C4-2B (cell line): ENCODE data around the gene SOBP.

Experiments
- H3K27ac ChIP-seq: fragments of 450-650 bp; 2 replicates; pipeline ENCODE4 v1.5.1; 2017
- CTCF ChIP-seq: fragments of 450-650 bp; conservative IDR thresholded peaks from 2 replicates; pipeline ENCODE4 v1.5.1; 2017; ENCODE audit warnings: mild to moderate bottlenecking
- ZFX ChIP-seq: fragments of 450-650 bp; IDR thresholded peaks from 2 replicates; pipeline ENCODE4 v1.6.1; 2017

SOBP gene

GRCh38 chr6:107613651-107614379 lies 123.9 kb downstream of the SOBP start:
- no peak for TF ChIP-seq CTCF
- TF ChIP-seq ZFX: no peak
- no peak overlapping the region for H3K27ac ChIP-seq

GRCh38 chr6:107614828-107615227 lies 124.9 kb downstream of the SOBP start:
- no peak for TF ChIP-seq CTCF
- no peak for TF ChIP-seq ZFX

GRCh38 chr6:107616775-107617174 lies 126.9 kb downstream of the SOBP start:
- no peak for TF ChIP-seq CTCF
- TF ChIP-seq ZFX: no peak
- H3K27ac ChIP-seq: no peak overlapping the region

More at GRCh38 chr6:107614828-107615227, 124.9 kb downstream of the SOBP start:
- H3K27ac ChIP-seq: no peak overlapping the region

- TF ChIP-seq CTCF: no peak
- no peak for TF ChIP-seq ZFX
- H3K27ac ChIP-seq: no peak overlapping the region
Observed at GRCh38 chr6:107617341-107617932, 127.5 kb downstream of the SOBP start.

GRCh38 chr6:107618672-107619071 lies 128.8 kb downstream of the SOBP start:
- no peak for TF ChIP-seq ZFX
- TF ChIP-seq CTCF: no peak

GRCh38 chr6:107620732-107621131 lies 130.8 kb downstream of the SOBP start:
- H3K27ac ChIP-seq: no peak overlapping the region

More at GRCh38 chr6:107618672-107619071, 128.8 kb downstream of the SOBP start:
- H3K27ac ChIP-seq: no peak overlapping the region

More at GRCh38 chr6:107620732-107621131, 130.8 kb downstream of the SOBP start:
- TF ChIP-seq CTCF (no peak), ZFX (no peak)
